ENCODE results near the gene ZNF771. TPM values are rescaled to one million over a fixed set of nuclear protein-coding genes. Genes with fewer than 3 reads are reported as not detected.

Gene ZNF771
- total RNA-seq, 1 experiment from 2014 or later, result 19.0 TPM

DNA sequence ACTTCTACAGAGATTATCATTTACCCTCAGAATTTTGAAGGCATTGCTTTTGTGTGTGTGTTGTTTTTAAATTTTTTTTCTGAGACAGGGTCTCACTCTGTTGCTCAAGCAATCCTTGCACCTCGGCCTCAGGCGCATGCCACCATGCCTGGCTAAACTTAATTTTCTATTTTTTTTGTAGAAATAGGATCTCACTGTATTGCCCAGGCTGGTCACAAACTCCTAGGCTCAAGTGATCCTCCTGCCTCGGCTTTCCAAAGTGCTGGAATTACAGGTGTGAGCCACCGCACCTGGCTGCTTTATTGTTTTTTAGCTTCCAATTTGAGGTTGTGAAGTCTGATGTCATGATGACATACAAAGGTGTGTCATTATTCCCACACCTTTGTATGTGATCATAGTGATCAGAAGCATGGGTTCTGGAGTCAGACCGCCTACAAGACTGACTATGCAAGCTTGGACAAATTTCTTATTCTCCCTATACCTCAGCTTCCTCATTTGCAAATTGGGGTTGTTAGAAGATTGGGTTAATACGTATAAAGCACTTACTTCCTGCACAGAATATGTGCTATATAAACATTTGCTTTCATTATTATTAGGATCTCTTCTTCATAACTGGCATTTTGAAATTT, 32.4 kb downstream of the ZNF771 start:
- peaks cover 31% of the 10 kb centered on the region for H3F3A ChIP-seq (ENCODE audit: insufficient read depth, low read depth)
- CTCF ChIA-PET, result no interaction called here

DNA sequence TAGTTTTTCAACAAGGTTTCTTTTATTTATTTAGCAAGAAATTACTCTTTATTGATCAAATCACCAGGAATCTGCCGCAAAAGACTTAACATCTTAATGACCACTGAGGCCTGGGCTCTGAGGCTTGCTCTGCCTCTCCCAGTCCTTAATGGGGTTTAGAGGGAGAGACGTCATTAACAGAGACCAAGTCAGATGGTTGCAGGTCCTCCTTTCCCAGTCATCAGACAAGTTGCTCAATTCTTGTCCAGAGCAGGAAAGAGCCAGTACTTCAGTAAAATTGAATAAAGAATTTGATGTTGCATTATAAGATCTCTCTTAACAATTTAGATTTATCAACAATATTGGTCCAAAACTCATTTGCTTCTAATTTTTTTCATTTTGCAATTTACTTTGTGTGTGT, 36.2 kb downstream of the ZNF771 start:
- Histone ChIP-seq H3K9me3 (ENCODE audit: insufficient read depth, low read depth) (no peaks in the 10 kb centered on the region; the same call in 1 of the 2 replicates), H3K4me2 (peak overlapping the region; percentile 87), H3F3A (ENCODE audit: insufficient read depth, low read depth) (peaks cover 26% of the 10 kb centered on the region), H3K4me3 (0 out of 2 replicates have a peak overlapping the region, but pooled peaks have one; percentile 73), H2AFZ (no peak overlapping the region), H3K79me2 (ENCODE audit: low read depth) (peaks cover 24% of the 10 kb centered on the region), H3K27ac (no peak overlapping the region), H3K36me3 (ENCODE audit: low read depth) (0 out of 2 replicates have a peak, but pooled peaks cover 10% of the 10 kb centered on the region), H4K20me1 (ENCODE audit: insufficient read depth) (peaks cover 10% of the 10 kb centered on the region), H3K4me1 (replicated peaks; ENCODE audit: insufficient read depth) (peaks cover 26% of the 10 kb centered on the region), H3K27me3 (ENCODE audit: insufficient read depth, low read depth) (no peaks in the 10 kb centered on the region), H3K9me2 (ENCODE audit: insufficient read depth) (no peaks in the 10 kb centered on the region)
- no peak for TF ChIP-seq EZH2 (IDR thresholded peaks at IDR 0.05; ENCODE audit: low read depth)
- intact Hi-C loops (cut with micrococcal nuclease; ENCODE audit: unreplicated experiment), result no loop called here
- CTCF ChIA-PET, result no interaction called here
- BruUV-seq (replicated peaks), result no TSS peak
- DNase-seq, result no peak
- POLR2A ChIA-PET (ENCODE audit: unreplicated experiment), result interaction anchor here (0.5 to 0.7 kb wide), 2 partner anchors 53 to 300 kb away, joined by 3 to 4 read pairs; no protein-coding TSS in a partner anchor

More for the DNA sequence above, 32.4 kb downstream of the ZNF771 start:
- no peak for DNase-seq
- Histone ChIP-seq H3K27ac (no peak overlapping the region), H3K36me3 (ENCODE audit: low read depth) (0 out of 2 replicates have a peak, but pooled peaks cover 10% of the 10 kb centered on the region), H3K4me1 (replicated peaks; ENCODE audit: insufficient read depth) (peaks cover 19% of the 10 kb centered on the region), H4K20me1 (ENCODE audit: insufficient read depth) (peaks cover 10% of the 10 kb centered on the region), H3K9me3 (ENCODE audit: insufficient read depth, low read depth) (no peaks in the 10 kb centered on the region; the same call in 1 of the 2 replicates), H3K9me2 (ENCODE audit: insufficient read depth) (no peaks in the 10 kb centered on the region), H3K27me3 (ENCODE audit: insufficient read depth, low read depth) (no peaks in the 10 kb centered on the region), H2AFZ (no peak overlapping the region), H3K79me2 (ENCODE audit: low read depth) (peaks cover 17% of the 10 kb centered on the region), H3K4me2 (no peak overlapping the region), H3K4me3 (no peak overlapping the region)
- POLR2A ChIA-PET (ENCODE audit: unreplicated experiment), result no interaction called here
- no peak for TF ChIP-seq EZH2 (IDR thresholded peaks at IDR 0.05; ENCODE audit: low read depth)
- TF ChIP-seq, protein P1, sequence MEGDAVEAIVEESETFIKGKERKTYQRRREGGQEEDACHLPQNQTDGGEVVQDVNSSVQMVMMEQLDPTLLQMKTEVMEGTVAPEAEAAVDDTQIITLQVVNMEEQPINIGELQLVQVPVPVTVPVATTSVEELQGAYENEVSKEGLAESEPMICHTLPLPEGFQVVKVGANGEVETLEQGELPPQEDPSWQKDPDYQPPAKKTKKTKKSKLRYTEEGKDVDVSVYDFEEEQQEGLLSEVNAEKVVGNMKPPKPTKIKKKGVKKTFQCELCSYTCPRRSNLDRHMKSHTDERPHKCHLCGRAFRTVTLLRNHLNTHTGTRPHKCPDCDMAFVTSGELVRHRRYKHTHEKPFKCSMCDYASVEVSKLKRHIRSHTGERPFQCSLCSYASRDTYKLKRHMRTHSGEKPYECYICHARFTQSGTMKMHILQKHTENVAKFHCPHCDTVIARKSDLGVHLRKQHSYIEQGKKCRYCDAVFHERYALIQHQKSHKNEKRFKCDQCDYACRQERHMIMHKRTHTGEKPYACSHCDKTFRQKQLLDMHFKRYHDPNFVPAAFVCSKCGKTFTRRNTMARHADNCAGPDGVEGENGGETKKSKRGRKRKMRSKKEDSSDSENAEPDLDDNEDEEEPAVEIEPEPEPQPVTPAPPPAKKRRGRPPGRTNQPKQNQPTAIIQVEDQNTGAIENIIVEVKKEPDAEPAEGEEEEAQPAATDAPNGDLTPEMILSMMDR (conservative IDR thresholded peaks at IDR 0.05), result no peak
- BruUV-seq (replicated peaks), result no TSS peak
- intact Hi-C loops (cut with micrococcal nuclease; ENCODE audit: unreplicated experiment), result no loop called here

DNA sequence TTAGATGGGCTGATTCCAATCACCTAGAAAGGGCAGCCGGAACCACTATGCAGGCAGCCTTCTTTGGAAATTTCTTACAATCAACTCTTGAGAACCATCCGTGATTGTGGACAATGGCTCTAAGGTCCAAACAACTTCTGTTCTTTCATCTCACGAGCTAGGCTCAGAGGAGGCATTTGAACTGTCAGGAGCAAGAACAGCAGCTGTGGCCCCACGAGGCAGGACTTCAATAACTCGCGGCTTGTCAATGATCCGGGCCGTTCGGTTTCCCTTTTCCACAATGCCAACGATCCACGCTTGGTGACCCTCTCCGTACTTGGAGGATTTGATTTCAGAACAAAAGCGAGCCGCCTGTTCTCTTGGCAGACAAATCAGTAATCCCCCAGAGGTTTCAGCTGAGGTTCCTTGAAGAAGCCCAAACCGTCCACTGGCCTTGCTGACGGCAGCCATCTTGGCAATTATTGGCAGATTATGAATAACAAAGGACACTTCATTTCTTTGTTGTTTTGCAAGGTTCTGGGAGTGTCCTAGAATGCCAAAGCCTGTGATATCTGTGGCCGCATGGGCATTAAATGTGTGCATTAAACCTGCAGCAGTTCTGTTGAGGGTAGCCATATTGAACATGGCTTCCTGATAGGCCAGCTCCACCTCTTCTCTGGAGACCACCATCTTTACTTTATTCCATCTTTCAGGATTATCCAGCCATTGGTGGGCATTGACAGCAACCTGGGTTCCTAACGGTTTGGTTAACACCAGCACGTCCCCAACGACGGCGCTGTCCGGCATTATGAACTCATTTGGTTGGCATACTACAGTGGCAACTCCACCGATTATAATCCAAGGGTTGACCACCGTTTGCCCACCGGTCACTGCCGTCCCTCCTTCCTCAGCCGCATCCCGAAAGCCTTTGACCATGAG, 37.1 kb downstream of the ZNF771 start:
- no peaks in the 10 kb centered on the region; the same call in 1 of the 2 replicates for H3K9me3 ChIP-seq (ENCODE audit: insufficient read depth, low read depth)
- peaks cover 26% of the 10 kb centered on the region for H3K4me1 ChIP-seq (replicated peaks; ENCODE audit: insufficient read depth)
- no TSS peak for BruUV-seq (replicated peaks)
- DNase-seq, result no peak
- intact Hi-C loops (cut with micrococcal nuclease; ENCODE audit: unreplicated experiment), result loop anchor here (1.0 kb wide), 2 partner anchors 83 to 190 kb away; no protein-coding TSS in a partner anchor
- ChIA-PET POLR2A (ENCODE audit: unreplicated experiment) (interaction anchor here (0.6 to 1.0 kb wide), 3 partner anchors 15 to 392 kb away, joined by 3 to 4 read pairs (median 3); partner anchors contain the start of gene DCTPP1), CTCF (interaction anchor here (1.2 to 1.5 kb wide), 2 partner anchors 15 to 47 kb away, joined by 4 to 5 read pairs; partner anchors contain the start of gene DCTPP1)
- 0 out of 2 replicates have a peak, but pooled peaks cover 10% of the 10 kb centered on the region for H3K36me3 ChIP-seq (ENCODE audit: low read depth)
- peak overlapping the region; percentile 92 for H2AFZ ChIP-seq
- H3K9me2 ChIP-seq (ENCODE audit: insufficient read depth), result no peaks in the 10 kb centered on the region
- 0 out of 2 replicates have a peak overlapping the region, but pooled peaks have one; percentile 62 for H3K27ac ChIP-seq
- TF ChIP-seq, protein P1 (conservative IDR thresholded peaks at IDR 0.05), result no peak
- TF ChIP-seq EZH2 (IDR thresholded peaks at IDR 0.05; ENCODE audit: low read depth), result no peak
- peaks cover 10% of the 10 kb centered on the region for H4K20me1 ChIP-seq (ENCODE audit: insufficient read depth)
- H3K79me2 ChIP-seq (ENCODE audit: low read depth), result peaks cover 24% of the 10 kb centered on the region
- H3K27me3 ChIP-seq (ENCODE audit: insufficient read depth, low read depth), result no peaks in the 10 kb centered on the region
- H3K4me3 ChIP-seq, result peak overlapping the region; percentile 73
- peaks cover 26% of the 10 kb centered on the region for H3F3A ChIP-seq (ENCODE audit: insufficient read depth, low read depth)
- peak overlapping the region; percentile 87 for H3K4me2 ChIP-seq

All from PC-9 (cell line).